AG04449 (cell line): ENCODE results near the gene CPA4.

ENCODE experiments used
- CTCF ChIA-PET: fragments of 350-600 bp; formaldehyde crosslinking; extraction: SDS; loops from one replicate; lab custom pipeline; 2021; ENCODE audit warnings: antibody characterized with exemption; lab: Yijun Ruan, JAX
- POLR2A ChIA-PET: fragments of 400-600, 350-600 bp; formaldehyde crosslinking; extraction: SDS; loops from one replicate; lab custom pipeline; 2020; ENCODE audit warnings: antibody characterized with exemption, inconsistent platforms; lab: Yijun Ruan, JAX
- DNase-seq: peaks from one replicate; pipeline ENCODE4 v3.0.0-alpha.2; 2010; ENCODE audit warnings: low read depth, low spot score
- H3K4me3 ChIP-seq: 2 replicates; pipeline ENCODE4 v1.5.1; 2011; ENCODE audit warnings: low read depth, mild to moderate bottlenecking, control low read depth, low read length
- CTCF ChIP-seq: IDR thresholded peaks from one replicate; pipeline ENCODE4 v1.5.1; 2011; ENCODE audit warnings: mild to moderate bottlenecking, moderate library complexity, low read length, control low read depth, inconsistent platforms; ENCODE audit not compliant: insufficient read depth; ENCODE audit errors: missing control alignments

CPA4 gene

GRCh38 chr7:130344271-130344866 is 51.4 kb downstream of the CPA4 start, which contains the start of gene CPA5:
Gene CPA5, plus strand, starts transcription at chr7:130344816. Its CDS starts 1,670 bp downstream, at chr7:130346486.
- no peak for TF ChIP-seq CTCF
- DNase-seq: no peak
- POLR2A ChIA-PET: no interaction called here
- CTCF ChIA-PET: interaction anchor here (1.0 to 1.6 kb wide), 3 partner anchors 10 to 66 kb away, joined by 3 read pairs; no protein-coding TSS in a partner anchor
- no peak within 1 kb of the TSS for H3K4me3 ChIP-seq

GRCh38 chr7:130345136-130345535 is 52.2 kb downstream of the CPA4 start:
- no peak overlapping the region for H3K4me3 ChIP-seq
- ChIA-PET CTCF (interaction anchor here (1.0 to 1.6 kb wide), 4 partner anchors 10 to 67 kb away, joined by 3 read pairs; no protein-coding TSS in a partner anchor), POLR2A (no interaction called here)
- DNase-seq: no peak
- no peak for TF ChIP-seq CTCF

- ChIA-PET POLR2A (no interaction called here), CTCF (interaction anchor here (1.3 to 1.6 kb wide), 2 partner anchors 10 to 26 kb away, joined by 3 read pairs; no protein-coding TSS in a partner anchor)
- TF ChIP-seq CTCF: no peak
- no peak overlapping the region for H3K4me3 ChIP-seq
- no peak for DNase-seq
Observed at GRCh38 chr7:130345725-130346124, 52.8 kb downstream of the CPA4 start.

- TF ChIP-seq CTCF: no peak
- ChIA-PET CTCF (interaction anchor here (1.3 kb wide), 1 partner anchor 27 kb away, joined by 3 read pairs; no protein-coding TSS in a partner anchor), POLR2A (no interaction called here)
- no peak for DNase-seq
- no peak overlapping the region for H3K4me3 ChIP-seq
Observed at GRCh38 chr7:130346177-130346905, 53.4 kb downstream of the CPA4 start.

GRCh38 chr7:130346941-130347340 is 54.0 kb downstream of the CPA4 start:
- no peak overlapping the region for H3K4me3 ChIP-seq
- DNase-seq: no peak
- ChIA-PET POLR2A (no interaction called here), CTCF (no interaction called here)
- TF ChIP-seq CTCF: no peak

GRCh38 chr7:130349911-130350782 is 57.2 kb downstream of the CPA4 start:
- ChIA-PET CTCF (interaction anchor here (1.0 to 1.2 kb wide), 2 partner anchors 17 to 81 kb away, joined by 3 read pairs; no protein-coding TSS in a partner anchor), POLR2A (interaction anchor here (0.6 to 0.7 kb wide), 2 partner anchors 58 to 192 kb away, joined by 3 read pairs; no protein-coding TSS in a partner anchor)
- DNase-seq: no peak
- no peak overlapping the region for H3K4me3 ChIP-seq
- no peak for TF ChIP-seq CTCF
